Measurements from ENCODE around the gene SERPINB1. TPM values are rescaled to one million over a fixed set of nuclear protein-coding genes. Genes with fewer than 3 reads are reported as not detected.

SERPINB1 gene
- total and polyA plus RNA-seq, 10 of the 15 experiments (the other 5 are each of a cell fraction or from before 2014, with no cell fraction given), result 0.45 to 2.4 (median 0.83) TPM

DNA sequence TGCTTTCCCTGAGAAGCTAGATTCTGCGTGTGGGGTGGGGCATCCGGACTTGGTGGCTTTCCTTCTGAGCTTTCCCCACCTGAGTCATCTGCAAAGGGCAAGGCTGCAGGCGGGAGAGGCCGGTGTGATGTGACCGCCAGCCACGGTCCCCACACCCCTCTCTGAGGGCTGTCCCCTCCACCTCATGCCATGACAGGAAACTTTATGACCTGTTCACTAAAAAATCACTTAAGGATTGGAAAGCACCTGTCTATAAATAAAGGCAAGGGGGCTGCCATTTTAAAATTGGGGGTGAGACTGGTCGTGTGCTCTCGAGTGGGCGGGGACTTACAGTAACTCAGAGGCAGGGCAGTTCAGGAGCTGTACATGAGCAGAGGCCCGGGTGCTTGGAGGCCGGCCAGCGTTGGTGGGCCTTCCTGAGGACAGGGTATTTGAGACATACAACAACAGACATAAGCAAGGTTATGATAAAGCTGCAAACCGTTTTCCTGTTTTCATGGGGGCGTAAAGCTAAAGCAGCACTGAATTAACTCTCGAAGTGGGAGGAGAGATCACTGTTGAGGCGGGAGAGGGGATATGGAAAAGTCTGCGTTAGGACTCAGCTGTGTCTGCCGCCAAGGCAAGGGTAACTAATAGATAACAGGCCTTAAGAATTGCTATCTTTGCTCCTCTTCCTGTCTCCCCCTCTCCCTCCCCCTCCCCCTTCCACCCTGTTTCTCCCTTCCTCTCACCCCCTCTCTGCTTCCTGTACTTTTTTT, 16.1 kb upstream of the SERPINB1 start (continued):
- TF ChIP-seq PAX5 (IDR thresholded peaks at IDR 0.05; ENCODE audit: borderline replicate concordance, low read depth, low read length) (peak; percentile 84), CHD1 (IDR thresholded peaks at IDR 0.05; ENCODE audit: low read depth, low read length) (0 out of 2 replicates have a peak, but pooled peaks have one; percentile 47), SUZ12 (IDR thresholded peaks at IDR 0.05; ENCODE audit: unreplicated experiment) (no peak), SMARCA5 (IDR thresholded peaks at IDR 0.05) (peak; percentile 69), POLR2AphosphoS2 (IDR thresholded peaks at IDR 0.05; ENCODE audit: low read depth, low read length) (0 out of 2 replicates have a peak, but pooled peaks have one; percentile 47), HDGF (IDR thresholded peaks at IDR 0.05) (no peak), EP300 (IDR thresholded peaks at IDR 0.05; ENCODE audit: borderline replicate concordance in 1 of 2, control insufficient read depth in 1 of 2, low read depth in 2 of 2, low read length in 2 of 2) (peak; percentile 91 to 97), RELA (IDR thresholded peaks at IDR 0.05; ENCODE audit: borderline replicate concordance, partially characterized antibody) (peak; percentile 95), GATAD2B (conservative IDR thresholded peaks at IDR 0.05; ENCODE audit: low read depth) (peak; percentile 70; the same call in 1 of the 2 replicates), MYB (IDR thresholded peaks at IDR 0.05; ENCODE audit: borderline replicate concordance, low read depth, low read length) (no peak), SMAD1 (IDR thresholded peaks at IDR 0.05; ENCODE audit: low read depth, partially characterized antibody) (peak; percentile 92), SRF (IDR thresholded peaks at IDR 0.05; ENCODE audit: low read depth in 2 of 2, low read length in 2 of 2) (no peak), LARP7 (IDR thresholded peaks at IDR 0.05) (peak; percentile 69), NFIC (IDR thresholded peaks at IDR 0.05; ENCODE audit: low read depth, low read length) (peak; percentile 94), POLR2AphosphoS5 (IDR thresholded peaks at IDR 0.05; ENCODE audit: low read length) (peak; percentile 95), RB1 (IDR thresholded peaks at IDR 0.05; ENCODE audit: borderline replicate concordance) (0 out of 2 replicates have a peak, but pooled peaks have one; percentile 28)
- TF ChIP-seq, protein P1, sequence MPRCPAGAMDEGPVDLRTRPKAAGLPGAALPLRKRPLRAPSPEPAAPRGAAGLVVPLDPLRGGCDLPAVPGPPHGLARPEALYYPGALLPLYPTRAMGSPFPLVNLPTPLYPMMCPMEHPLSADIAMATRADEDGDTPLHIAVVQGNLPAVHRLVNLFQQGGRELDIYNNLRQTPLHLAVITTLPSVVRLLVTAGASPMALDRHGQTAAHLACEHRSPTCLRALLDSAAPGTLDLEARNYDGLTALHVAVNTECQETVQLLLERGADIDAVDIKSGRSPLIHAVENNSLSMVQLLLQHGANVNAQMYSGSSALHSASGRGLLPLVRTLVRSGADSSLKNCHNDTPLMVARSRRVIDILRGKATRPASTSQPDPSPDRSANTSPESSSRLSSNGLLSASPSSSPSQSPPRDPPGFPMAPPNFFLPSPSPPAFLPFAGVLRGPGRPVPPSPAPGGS (IDR thresholded peaks at IDR 0.05; ENCODE audit: borderline replicate concordance, insufficient read depth, low read depth, low read length, poor library complexity, severe bottlenecking), result peak; percentile 84
- TF ChIP-seq, protein P2, sequence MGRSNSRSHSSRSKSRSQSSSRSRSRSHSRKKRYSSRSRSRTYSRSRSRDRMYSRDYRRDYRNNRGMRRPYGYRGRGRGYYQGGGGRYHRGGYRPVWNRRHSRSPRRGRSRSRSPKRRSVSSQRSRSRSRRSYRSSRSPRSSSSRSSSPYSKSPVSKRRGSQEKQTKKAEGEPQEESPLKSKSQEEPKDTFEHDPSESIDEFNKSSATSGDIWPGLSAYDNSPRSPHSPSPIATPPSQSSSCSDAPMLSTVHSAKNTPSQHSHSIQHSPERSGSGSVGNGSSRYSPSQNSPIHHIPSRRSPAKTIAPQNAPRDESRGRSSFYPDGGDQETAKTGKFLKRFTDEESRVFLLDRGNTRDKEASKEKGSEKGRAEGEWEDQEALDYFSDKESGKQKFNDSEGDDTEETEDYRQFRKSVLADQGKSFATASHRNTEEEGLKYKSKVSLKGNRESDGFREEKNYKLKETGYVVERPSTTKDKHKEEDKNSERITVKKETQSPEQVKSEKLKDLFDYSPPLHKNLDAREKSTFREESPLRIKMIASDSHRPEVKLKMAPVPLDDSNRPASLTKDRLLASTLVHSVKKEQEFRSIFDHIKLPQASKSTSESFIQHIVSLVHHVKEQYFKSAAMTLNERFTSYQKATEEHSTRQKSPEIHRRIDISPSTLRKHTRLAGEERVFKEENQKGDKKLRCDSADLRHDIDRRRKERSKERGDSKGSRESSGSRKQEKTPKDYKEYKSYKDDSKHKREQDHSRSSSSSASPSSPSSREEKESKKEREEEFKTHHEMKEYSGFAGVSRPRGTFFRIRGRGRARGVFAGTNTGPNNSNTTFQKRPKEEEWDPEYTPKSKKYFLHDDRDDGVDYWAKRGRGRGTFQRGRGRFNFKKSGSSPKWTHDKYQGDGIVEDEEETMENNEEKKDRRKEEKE (IDR thresholded peaks at IDR 0.05), result no peak
- TF ChIP-seq, protein P3, sequence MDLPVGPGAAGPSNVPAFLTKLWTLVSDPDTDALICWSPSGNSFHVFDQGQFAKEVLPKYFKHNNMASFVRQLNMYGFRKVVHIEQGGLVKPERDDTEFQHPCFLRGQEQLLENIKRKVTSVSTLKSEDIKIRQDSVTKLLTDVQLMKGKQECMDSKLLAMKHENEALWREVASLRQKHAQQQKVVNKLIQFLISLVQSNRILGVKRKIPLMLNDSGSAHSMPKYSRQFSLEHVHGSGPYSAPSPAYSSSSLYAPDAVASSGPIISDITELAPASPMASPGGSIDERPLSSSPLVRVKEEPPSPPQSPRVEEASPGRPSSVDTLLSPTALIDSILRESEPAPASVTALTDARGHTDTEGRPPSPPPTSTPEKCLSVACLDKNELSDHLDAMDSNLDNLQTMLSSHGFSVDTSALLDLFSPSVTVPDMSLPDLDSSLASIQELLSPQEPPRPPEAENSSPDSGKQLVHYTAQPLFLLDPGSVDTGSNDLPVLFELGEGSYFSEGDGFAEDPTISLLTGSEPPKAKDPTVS (IDR thresholded peaks at IDR 0.05; ENCODE audit: low read depth, low read length), result no peak
- TF ChIP-seq, protein P4, sequence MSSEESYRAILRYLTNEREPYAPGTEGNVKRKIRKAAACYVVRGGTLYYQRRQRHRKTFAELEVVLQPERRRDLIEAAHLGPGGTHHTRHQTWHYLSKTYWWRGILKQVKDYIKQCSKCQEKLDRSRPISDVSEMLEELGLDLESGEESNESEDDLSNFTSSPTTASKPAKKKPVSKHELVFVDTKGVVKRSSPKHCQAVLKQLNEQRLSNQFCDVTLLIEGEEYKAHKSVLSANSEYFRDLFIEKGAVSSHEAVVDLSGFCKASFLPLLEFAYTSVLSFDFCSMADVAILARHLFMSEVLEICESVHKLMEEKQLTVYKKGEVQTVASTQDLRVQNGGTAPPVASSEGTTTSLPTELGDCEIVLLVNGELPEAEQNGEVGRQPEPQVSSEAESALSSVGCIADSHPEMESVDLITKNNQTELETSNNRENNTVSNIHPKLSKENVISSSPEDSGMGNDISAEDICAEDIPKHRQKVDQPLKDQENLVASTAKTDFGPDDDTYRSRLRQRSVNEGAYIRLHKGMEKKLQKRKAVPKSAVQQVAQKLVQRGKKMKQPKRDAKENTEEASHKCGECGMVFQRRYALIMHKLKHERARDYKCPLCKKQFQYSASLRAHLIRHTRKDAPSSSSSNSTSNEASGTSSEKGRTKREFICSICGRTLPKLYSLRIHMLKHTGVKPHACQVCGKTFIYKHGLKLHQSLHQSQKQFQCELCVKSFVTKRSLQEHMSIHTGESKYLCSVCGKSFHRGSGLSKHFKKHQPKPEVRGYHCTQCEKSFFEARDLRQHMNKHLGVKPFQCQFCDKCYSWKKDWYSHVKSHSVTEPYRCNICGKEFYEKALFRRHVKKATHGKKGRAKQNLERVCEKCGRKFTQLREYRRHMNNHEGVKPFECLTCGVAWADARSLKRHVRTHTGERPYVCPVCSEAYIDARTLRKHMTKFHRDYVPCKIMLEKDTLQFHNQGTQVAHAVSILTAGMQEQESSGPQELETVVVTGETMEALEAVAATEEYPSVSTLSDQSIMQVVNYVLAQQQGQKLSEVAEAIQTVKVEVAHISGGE (CRISPR knock-in tag; IDR thresholded peaks at IDR 0.05), result no peak
